ENCODE results near the gene TNRC6C. TPM values are rescaled to one million over a fixed set of nuclear protein-coding genes. Genes with fewer than 3 reads are reported as not detected.

TNRC6C gene
- total and polyA plus RNA-seq, 2 of the 13 experiments (the other 11 are each of a cell fraction or from before 2014, with no cell fraction given) = 0.66 to 4.9 TPM

DNA sequence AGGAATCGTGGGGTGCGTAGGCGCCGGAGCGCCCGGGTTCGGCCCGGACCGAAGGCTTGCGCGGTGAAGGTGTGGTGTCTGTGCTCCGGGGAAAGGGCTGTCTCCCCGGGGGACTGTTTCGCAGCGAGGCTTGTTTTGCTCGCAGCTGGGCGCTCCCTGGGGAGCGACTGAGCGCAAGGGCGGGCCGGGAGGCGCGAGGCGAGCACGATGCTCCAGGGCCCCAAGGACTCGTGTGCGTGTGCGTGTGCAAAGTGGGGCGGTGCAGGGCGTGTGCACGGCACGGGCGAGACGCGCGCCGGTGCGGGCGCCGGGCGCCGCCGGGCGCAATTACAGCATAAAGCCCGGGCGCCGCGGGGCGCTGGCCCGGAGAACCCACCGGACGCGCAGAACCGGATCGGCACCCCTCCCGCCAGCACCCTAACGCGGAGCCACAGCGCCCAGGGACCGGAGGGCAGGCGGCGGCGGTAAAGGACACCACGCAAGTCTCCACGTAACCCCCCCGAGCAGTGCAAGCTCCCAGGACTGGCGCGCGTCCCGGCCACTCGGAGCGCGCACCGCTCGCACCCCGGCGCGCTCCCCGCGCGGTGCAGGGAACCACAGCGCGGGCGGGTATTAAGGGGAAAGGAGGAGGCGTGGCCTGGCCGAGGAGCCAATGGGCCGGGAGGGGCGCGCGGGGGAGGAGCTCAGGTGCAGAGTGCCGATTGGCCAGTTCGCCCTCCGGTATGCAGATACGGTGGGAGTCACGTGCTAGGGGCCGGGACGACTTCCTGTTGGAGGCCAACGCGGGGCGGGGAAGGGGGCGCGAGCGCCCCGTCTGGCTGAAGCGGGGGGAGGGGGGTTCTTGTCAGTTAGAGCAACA lies at the start of gene TNRC6C (continued):
- TF ChIP-seq, protein P1, sequence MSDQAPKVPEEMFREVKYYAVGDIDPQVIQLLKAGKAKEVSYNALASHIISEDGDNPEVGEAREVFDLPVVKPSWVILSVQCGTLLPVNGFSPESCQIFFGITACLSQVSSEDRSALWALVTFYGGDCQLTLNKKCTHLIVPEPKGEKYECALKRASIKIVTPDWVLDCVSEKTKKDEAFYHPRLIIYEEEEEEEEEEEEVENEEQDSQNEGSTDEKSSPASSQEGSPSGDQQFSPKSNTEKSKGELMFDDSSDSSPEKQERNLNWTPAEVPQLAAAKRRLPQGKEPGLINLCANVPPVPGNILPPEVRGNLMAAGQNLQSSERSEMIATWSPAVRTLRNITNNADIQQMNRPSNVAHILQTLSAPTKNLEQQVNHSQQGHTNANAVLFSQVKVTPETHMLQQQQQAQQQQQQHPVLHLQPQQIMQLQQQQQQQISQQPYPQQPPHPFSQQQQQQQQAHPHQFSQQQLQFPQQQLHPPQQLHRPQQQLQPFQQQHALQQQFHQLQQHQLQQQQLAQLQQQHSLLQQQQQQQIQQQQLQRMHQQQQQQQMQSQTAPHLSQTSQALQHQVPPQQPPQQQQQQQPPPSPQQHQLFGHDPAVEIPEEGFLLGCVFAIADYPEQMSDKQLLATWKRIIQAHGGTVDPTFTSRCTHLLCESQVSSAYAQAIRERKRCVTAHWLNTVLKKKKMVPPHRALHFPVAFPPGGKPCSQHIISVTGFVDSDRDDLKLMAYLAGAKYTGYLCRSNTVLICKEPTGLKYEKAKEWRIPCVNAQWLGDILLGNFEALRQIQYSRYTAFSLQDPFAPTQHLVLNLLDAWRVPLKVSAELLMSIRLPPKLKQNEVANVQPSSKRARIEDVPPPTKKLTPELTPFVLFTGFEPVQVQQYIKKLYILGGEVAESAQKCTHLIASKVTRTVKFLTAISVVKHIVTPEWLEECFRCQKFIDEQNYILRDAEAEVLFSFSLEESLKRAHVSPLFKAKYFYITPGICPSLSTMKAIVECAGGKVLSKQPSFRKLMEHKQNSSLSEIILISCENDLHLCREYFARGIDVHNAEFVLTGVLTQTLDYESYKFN (CRISPR knock-in tag; conservative IDR thresholded peaks at IDR 0.05) = peak; percentile 69
- TF ChIP-seq SRY (CRISPR knock-in tag; IDR thresholded peaks at IDR 0.05) (peak; percentile 95; the same call in 1 of the 2 replicates), U2AF2 (IDR thresholded peaks at IDR 0.05; ENCODE audit: low read depth, low read length) (0 out of 2 replicates have a peak, but pooled peaks have one; percentile 50), ZNF878 (CRISPR knock-in tag; IDR thresholded peaks at IDR 0.05) (no peak), RCOR2 (CRISPR knock-in tag; IDR thresholded peaks at IDR 0.05) (peak; percentile 20; the same call in 1 of the 2 replicates), ZNF577 (CRISPR knock-in tag; IDR thresholded peaks at IDR 0.05; ENCODE audit: borderline replicate concordance, low read depth) (peak; percentile 91; the same call in 1 of the 2 replicates), ELF3 (CRISPR knock-in tag; IDR thresholded peaks at IDR 0.05) (peak; percentile 80), ZNF124 (CRISPR knock-in tag; IDR thresholded peaks at IDR 0.05) (no peak; the same call in 1 of the 2 replicates), CREM (IDR thresholded peaks at IDR 0.05) (peak; percentile 34; the same call in 1 of the 2 replicates), CREM (CRISPR knock-in tag; IDR thresholded peaks at IDR 0.05) (no peak), ZNF768 (CRISPR knock-in tag; IDR thresholded peaks at IDR 0.05) (peak; percentile 38), ZNF615 (CRISPR knock-in tag; IDR thresholded peaks at IDR 0.05; ENCODE audit: borderline replicate concordance) (peak; percentile 58; the same call in 1 of the 2 replicates), ZNF253 (CRISPR knock-in tag; IDR thresholded peaks at IDR 0.05; ENCODE audit: borderline replicate concordance) (peak; percentile 63; the same call in 1 of the 2 replicates), GATA4 (IDR thresholded peaks at IDR 0.05; ENCODE audit: borderline replicate concordance, low read depth) (peak; percentile 98), PPARG (CRISPR knock-in tag; conservative IDR thresholded peaks at IDR 0.05) (no peak), ZNF468 (CRISPR knock-in tag; IDR thresholded peaks at IDR 0.05) (no peak)
- TF ChIP-seq, protein P2, sequence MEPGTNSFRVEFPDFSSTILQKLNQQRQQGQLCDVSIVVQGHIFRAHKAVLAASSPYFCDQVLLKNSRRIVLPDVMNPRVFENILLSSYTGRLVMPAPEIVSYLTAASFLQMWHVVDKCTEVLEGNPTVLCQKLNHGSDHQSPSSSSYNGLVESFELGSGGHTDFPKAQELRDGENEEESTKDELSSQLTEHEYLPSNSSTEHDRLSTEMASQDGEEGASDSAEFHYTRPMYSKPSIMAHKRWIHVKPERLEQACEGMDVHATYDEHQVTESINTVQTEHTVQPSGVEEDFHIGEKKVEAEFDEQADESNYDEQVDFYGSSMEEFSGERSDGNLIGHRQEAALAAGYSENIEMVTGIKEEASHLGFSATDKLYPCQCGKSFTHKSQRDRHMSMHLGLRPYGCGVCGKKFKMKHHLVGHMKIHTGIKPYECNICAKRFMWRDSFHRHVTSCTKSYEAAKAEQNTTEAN (CRISPR knock-in tag; conservative IDR thresholded peaks at IDR 0.05) = peak; percentile 90
- TF ChIP-seq, protein P3, sequence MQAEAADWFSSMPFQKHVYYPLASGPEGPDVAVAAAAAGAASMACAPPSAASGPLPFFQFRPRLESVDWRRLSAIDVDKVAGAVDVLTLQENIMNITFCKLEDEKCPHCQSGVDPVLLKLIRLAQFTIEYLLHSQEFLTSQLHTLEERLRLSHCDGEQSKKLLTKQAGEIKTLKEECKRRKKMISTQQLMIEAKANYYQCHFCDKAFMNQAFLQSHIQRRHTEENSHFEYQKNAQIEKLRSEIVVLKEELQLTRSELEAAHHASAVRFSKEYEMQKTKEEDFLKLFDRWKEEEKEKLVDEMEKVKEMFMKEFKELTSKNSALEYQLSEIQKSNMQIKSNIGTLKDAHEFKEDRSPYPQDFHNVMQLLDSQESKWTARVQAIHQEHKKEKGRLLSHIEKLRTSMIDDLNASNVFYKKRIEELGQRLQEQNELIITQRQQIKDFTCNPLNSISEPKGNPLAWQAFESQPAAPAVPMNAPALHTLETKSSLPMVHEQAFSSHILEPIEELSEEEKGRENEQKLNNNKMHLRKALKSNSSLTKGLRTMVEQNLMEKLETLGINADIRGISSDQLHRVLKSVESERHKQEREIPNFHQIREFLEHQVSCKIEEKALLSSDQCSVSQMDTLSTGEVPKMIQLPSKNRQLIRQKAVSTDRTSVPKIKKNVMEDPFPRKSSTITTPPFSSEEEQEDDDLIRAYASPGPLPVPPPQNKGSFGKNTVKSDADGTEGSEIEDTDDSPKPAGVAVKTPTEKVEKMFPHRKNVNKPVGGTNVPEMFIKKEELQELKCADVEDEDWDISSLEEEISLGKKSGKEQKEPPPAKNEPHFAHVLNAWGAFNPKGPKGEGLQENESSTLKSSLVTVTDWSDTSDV (CRISPR knock-in tag; IDR thresholded peaks at IDR 0.05) = peak; percentile 83
- TF ChIP-seq, protein P4, sequence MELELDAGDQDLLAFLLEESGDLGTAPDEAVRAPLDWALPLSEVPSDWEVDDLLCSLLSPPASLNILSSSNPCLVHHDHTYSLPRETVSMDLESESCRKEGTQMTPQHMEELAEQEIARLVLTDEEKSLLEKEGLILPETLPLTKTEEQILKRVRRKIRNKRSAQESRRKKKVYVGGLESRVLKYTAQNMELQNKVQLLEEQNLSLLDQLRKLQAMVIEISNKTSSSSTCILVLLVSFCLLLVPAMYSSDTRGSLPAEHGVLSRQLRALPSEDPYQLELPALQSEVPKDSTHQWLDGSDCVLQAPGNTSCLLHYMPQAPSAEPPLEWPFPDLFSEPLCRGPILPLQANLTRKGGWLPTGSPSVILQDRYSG (CRISPR knock-in tag; IDR thresholded peaks at IDR 0.05) = peak; percentile 93
- TF ChIP-seq, protein P5, sequence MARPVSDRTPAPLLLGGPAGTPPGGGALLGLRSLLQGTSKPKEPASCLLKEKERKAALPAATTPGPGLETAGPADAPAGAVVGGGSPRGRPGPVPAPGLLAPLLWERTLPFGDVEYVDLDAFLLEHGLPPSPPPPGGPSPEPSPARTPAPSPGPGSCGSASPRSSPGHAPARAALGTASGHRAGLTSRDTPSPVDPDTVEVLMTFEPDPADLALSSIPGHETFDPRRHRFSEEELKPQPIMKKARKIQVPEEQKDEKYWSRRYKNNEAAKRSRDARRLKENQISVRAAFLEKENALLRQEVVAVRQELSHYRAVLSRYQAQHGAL (CRISPR knock-in tag; IDR thresholded peaks at IDR 0.05; ENCODE audit: not compliant biosample characterization) = peak; percentile 96
